ENCODE measurements around the gene AFAP1L1.

The AFAP1L1 gene

DNA sequence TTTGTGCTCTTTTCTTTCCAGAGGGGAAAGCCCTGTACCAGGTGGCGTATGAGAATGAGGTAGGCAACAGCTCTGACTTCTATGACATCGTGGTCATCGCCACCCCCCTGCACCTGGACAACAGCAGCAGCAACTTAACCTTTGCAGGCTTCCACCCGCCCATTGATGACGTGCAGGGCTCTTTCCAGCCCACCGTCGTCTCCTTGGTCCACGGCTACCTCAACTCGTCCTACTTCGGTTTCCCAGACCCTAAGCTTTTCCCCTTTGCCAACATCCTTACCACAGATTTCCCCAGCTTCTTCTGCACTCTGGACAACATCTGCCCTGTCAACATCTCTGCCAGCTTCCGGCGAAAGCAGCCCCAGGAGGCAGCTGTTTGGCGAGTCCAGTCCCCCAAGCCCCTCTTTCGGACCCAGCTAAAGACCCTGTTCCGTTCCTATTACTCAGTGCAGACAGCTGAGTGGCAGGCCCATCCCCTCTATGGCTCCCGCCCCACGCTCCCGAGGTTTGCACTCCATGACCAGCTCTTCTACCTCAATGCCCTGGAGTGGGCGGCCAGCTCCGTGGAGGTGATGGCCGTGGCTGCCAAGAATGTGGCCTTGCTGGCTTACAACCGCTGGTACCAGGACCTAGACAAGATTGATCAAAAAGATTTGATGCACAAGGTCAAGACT, 96.5 kb downstream of the AFAP1L1 start:
- no peak for DNase-seq (ENCODE audit: extremely low read depth in 1 of 2, low read depth in 1 of 2)

DNA sequence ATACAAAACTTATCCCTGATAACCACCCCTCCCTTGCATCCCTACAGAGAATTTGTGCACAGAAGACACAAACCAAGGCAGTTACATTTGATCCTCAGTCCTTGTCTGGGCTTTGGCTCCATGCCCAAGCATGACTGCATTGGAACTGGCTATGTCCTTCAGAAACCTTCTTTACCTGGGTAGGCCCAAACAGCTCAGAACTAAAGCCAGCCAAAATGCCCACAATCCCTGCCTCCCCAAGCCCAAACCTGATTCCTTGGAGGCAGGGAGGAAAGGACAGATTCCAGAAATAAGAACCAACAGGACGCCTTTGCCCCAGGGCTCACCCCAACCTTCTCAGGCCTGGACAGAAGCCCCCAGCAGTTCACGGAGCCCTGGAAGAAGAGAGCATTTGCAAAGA, 99.2 kb downstream of the AFAP1L1 start:
- no peak for DNase-seq (ENCODE audit: extremely low read depth in 1 of 2, low read depth in 1 of 2)

DNA sequence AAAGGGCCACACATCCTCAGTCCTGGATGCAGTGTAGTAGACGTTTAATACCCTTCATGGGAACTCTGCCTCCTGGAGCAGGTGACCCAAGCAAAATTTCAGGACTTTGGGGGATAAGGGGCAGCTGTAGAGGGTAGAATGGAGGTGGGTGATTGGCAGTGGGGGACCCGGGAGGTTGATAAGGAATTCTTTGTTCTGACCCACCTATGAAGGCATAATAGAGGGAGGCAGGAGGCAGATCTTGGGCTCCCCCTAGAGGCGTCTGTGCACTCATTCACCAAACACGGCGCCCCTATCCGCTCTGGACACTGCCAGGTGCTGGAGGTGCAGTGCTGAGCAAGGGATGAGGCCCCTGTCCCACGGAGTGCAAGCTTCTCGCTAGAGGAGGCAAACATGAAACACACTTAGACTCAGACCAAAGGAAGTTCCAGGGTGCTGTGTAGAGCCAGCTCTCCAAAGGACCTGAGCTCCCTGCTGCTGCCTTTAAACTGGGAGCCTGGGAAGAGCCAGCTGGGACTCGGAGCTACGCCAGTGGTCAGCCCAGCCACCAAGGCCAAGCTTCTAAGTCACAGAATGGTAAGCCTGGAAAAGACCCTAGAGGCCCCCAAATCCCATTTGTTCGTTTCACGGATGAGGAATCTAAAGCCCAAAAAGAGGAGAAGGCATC, 99.8 kb downstream of the AFAP1L1 start:
- DNase-seq (ENCODE audit: extremely low read depth in 1 of 2, low read depth in 1 of 2) = peak in 1 of 2 donors; percentile 58

DNA sequence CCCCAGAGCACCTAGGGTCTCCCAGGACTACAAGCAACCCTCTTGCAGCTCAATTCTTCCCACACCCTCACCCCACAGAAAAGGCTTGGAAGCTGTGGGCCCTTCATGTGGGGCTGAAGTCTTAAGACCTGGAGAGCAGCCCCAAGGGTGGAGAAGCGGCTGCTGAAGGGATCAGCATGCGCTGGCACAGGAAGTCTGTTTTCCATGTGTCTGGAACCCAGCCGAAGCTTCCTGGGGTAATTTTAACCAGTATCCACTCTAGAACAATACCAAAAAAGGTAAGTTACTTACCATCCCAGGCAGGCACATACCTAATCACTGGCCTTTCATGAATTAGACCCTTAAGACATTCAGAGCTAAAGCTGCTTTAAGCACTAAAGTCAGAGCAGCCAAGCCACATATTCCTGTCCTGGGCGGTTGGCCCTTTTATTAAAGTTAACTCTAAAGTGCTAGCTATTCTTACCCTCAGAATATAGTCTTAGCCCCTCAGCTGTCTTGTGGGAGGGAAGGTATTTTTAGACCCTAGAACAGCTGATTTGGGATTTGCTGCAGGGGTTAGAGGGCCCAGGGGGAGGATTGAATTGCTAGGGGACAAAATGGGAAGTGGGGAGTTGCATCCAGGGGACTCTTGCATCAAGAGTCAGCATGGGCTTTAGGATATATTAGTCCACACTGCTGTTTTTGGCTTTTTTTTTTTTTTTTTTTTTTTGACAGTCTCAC, 100.6 kb downstream of the AFAP1L1 start:
- no peak for DNase-seq (ENCODE audit: extremely low read depth in 1 of 2, low read depth in 1 of 2)

DNA sequence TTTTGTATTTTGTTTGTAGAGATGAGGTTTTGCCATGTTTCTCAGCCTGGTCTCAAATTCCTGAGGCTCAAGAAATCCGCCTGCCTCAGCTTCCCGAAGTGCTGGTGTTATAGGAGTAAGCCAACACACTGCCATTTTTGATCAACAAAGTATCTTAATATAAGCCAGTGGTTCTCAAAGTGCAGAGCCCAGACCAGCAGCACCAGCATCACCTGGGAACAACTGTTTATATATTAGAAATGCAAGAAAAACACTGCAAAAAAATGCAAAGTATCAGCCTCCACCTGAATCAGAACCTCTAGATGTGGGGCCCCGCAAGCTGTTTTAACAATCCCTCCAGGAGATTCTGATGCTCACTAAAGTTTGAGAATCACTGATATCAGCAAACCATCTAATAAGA, 101.3 kb downstream of the AFAP1L1 start:
- DNase-seq (ENCODE audit: extremely low read depth in 1 of 2, low read depth in 1 of 2) = no peak

DNA sequence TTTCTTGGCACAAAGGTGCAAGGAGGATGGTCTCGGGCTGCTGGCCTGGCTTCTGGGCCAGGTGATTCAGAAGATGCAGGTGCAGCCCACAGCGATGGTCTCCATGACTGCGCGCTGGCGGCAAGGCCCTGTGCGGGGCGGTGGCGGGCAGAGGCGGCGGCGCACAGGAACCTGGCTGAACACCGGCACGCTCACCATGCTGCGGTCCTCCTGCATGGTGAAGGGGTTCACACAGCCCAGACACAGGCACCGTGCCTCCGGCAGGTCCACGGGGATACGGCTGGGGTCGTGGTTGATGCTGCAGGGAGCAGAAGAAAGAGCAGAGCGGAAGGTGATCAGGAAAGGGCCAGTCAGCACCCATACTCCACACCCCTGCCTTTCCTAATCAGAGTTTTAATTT, 102.6 kb downstream of the AFAP1L1 start:
- DNase-seq (ENCODE audit: extremely low read depth in 1 of 2, low read depth in 1 of 2) = no peak

DNA sequence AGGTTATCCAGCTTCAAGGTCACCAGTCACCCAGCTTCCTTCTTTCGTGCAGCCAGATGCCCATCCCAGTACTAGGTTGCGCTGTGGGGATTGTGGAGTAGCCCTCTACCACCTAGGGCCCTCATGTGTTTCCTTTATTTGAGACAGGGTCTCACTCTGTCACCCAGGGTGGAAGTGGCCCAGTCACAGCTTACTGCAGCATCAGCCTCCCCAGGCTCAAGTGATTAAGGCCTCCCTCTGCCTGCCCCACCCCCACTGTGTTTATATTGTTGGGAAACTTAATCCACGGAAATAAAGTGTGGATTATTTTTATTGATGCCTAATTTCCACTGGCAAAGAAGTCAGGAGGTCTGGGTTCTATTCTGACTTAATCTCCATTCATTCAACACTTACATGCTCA, 103.1 kb downstream of the AFAP1L1 start:
- no peak for DNase-seq (ENCODE audit: extremely low read depth in 1 of 2, low read depth in 1 of 2)

DNA sequence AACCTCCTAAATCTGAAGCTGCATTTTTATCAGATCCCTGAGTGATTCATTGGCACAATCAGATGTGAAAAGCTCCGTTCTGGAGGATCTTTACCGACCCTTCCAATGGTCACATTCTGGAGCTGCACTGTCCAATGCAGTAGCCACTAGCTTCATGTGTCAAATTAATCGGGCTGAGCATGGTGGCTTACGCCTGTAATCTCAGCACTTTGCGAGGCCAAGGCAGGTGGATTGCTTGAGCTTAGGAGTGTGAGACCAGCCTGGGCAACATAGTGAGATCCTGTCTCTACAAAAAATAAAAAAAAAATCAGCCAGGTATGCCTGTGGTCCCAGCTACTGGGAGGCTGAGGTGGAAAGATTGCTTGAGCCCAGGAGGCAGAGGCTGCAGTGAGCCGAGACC, 103.8 kb downstream of the AFAP1L1 start:
- no peak for DNase-seq (ENCODE audit: extremely low read depth in 1 of 2, low read depth in 1 of 2)

DNA sequence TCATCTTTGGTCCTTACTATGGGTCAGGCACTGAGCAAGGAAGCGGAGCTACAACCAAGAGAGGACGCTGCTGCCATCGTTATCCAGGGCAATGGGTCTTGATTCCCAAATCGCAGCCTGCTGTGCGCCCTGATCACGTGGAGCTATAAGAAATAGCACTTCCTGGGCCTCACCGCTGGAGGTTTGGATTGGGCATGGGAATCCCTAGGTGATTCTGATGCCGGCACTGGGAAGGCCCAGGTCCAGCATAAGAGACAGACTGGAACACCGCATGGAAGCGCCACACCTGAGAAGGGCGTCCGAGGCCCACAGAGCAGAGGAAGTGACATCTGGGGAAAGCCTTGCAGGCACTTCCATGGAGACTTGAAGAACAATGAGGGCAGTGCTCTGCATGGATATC, 104.4 kb downstream of the AFAP1L1 start:
- no peak for DNase-seq (ENCODE audit: extremely low read depth in 1 of 2, low read depth in 1 of 2)

DNA sequence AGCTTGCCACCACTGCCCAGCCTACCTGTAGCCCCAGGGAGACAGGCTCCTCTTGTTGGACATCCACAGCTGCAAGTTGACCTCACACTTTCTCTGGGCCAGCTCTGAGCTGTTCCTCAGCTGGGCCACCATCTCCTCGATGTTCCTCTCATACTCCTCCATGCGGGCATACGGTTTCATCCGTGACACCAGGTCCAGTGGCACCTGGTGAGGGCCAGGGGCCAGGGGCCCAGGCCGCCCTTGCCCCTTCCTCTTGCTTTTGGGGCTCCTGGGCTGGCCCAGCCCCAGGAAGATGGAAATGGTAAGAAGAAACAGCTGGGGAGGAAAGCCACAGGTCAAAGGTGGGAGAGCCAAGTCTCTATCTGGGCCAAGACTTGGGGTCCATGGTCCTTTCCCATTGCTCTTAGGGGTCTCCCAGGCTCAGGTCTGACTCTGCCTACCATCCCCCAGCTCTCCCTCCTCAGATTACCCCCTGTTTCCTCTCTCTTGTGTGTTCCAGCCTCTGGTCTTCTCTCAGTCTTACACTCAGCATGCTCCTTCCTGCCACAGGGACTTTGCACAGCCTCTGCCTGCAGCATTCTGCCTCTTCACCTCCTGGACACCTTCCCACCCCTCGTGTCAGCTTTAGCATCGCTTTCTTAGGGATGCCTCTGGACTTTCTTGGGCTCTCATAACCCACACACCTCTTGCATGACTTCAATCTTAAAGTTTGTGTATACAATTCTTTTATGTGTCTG, 105.2 kb downstream of the AFAP1L1 start:
- no peak for DNase-seq (ENCODE audit: extremely low read depth in 1 of 2, low read depth in 1 of 2)

DNA sequence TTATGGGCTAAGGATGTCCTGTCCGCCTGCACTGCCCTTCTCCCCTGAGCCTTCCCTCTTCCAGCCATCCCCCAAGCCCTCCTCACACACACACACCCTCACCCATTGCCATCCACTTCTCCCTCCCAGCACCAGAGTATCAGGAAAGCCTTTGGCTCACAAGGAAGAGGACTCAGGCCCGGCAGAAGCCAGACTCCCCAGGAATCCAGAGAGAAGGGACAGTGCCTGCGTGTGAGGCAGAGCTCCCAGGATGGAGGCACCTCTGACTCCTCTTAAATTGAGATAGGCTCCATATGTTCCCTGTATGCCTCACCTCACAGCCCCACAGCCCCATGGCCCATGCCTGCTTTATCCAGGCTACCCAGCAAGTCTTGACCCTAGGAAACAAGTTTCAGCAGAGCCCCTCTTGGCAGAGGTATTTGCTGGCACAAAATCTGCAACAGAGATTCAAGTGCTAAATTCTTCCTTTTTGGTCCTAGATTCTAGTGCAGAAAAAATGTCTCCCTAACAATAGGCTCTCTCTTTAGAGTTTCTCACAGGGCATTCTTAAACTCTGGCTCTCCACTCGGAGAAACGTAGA, 106.7 kb downstream of the AFAP1L1 start:
- no peak for DNase-seq (ENCODE audit: extremely low read depth in 1 of 2, low read depth in 1 of 2)

DNA sequence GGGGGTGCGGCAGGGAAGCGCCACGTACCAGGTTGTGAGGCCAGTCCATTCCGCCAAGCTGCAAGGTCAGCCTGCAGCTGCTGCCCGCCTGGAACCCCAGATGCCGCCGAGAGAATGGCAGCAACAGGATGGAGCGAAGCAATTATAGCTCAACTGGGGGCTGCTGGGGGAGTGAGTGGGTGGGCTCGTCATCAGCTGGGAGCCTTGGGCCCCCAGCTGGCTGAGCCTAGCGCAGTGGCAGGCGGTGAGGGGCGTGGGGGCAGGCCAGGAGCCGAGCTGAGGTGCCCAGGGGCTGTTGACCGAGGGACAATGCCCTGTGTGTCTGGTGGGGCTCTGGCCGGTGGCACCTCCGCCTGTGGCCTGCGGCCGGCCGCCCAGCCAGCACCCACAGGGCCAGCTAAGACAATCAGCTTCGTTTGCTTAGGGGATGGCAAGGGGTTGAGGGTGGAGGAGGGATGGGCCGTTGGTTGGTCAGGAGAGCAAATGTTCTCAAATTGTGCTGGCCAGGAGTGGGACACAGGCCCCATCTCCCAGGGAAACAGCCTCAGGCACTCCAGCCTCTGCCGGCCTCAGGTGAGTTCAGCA, 107.6 kb downstream of the AFAP1L1 start, which contains the start of gene IL17B:
Gene IL17B (minus strand): TSS at position 116 of the 585 bp plus-strand sequence. CDS start 67 bp downstream, at position 49.
- DNase-seq (ENCODE audit: extremely low read depth in 1 of 2, low read depth in 1 of 2) = no peak

DNA sequence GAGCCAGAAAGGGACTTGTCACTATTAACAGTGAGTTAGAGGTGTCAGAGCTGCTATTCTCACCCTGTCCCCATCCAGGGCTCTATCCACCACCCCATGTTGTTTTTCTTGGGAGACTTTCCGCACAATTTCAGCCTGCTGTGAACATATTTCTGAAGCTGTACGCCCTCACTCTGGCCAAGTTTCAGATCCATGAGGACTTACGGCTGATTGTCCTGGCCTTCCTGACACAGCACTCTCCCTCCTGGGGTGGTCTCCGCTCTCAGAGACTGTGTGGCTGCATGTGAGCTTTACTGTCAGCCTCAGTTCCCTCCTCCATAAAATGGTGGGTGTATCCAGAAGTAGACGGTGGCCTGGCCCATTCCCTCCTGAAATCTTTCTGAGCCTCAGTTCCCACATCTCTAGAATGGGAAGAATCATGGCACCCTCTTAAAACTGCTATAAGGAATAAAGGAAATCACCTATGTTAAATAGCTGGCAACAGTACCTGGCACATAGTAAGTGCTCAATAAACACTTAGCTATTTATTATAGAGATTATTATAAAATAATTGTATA, 108.2 kb downstream of the AFAP1L1 start:
- no peak for DNase-seq (ENCODE audit: extremely low read depth in 1 of 2, low read depth in 1 of 2)

DNA sequence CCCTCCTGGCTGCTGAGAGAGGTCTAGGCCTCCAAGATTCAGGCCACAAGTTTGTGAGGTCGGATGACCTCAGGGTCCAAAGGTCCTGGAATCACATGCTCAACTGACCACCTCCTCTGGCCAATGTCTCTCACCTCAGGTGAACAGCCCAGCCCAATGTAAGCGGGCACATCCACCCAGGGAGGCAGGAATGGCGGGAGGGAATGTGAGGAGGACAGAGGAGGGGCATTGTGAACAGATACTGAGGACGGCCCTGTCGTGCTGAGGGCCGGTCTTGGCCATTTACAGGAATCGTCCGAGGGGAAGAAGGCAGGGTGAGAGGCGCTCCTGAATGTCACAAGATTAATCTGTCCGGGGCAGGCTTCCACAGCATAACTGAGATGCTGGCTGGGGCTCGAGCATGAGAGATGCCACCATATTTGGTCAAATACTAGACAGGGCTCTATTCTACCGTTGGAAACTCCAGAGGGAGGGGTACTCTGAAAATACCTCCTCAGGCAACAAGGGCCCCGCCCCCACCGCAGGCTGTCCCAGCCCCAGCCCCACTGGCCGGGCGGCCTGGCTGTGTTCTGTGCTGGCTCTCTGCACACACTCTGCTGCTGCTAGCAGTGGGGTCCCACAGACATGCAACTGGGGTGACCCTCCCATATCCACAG, 108.9 kb downstream of the AFAP1L1 start:
- no peak for DNase-seq (ENCODE audit: extremely low read depth in 1 of 2, low read depth in 1 of 2)

DNA sequence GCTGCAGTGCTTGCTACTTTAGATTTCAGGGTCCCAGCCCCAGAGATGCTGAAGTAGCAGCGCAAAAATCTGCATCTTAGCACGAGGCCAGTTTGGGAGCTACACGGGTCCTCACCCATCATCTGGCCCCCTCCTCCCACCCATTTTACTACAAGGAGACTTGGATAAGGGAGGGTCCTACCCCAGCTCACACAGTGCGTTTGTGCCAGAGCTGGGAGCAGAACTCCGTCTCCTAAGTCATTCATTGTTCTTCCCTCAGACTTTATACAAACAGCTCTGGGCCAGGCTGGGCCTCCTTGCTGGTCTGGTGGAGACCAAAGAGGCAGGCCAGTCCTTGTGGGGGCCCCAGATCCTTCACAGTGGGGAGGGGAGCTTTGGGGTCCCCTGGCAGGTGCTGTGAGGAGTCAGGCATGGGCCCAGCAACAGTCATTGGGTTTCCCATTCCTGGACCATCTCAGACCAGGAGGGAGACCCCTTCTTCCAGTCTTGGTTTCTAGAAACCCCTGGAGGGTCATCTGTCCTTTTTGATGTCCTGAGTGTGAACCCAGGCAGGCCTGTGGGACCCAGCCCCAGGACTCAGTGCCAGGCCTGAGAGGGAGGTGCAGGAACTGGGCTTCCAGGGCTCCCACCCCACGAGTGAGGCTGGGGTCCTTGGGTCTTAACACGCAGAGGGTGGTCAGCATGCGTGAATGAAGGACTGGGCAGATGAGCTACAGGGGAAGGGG, 109.8 kb downstream of the AFAP1L1 start:
- DNase-seq (ENCODE audit: extremely low read depth in 1 of 2, low read depth in 1 of 2) = no peak

DNA sequence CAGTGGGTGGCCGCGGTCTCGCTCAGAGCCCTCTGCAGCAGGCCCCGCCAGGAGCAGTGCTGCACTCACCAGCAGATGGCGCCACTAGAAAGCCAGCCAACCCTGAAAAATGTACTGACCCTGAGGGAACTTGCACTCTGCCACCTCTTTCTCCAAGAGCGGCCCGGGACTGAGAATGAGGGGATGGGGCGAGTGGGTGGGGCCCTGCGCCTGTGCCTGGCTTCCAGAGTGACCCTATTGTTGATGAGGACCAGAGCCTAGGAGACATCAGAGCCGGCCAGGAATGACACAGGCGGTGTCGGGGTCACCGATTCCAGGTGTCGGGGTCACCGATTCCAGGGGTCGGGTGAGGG, 110.3 kb downstream of the AFAP1L1 start:
- DNase-seq (ENCODE audit: extremely low read depth in 1 of 2, low read depth in 1 of 2) = peak in 1 of 2 donors; percentile 61

DNA sequence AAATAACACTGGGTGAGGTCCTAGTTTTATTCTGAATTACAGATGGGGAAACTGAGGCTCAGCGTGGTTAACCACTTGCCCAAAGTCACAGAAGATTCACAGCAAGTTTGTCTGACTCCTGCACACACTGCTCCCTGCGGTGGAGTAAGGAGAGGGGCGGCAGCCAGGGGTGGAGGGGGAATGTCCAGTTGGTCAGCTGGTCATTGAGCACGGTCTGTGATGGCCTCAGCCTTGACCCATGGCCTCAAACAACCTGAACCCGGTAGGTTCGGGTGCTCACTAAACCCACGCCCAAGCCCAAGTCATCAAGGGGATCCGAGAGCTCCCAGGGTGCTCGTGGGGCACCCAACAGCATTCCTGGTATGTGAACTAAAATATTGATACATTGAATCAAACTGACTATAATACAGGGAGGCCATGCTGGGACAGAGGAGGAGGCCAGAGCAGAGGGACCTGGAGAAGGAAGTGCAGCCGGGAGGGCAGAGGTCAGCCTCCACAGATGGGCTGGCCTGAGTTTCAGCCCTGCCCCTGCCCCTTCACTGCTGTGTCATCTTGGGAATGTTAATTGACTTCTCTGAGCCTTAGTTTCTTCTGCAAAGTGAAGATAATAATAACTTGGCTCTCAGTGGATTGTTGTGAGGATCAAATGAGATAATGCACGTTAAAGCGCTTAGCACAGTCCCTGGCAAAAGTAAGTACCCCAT, 111.0 kb downstream of the AFAP1L1 start:
- DNase-seq (ENCODE audit: extremely low read depth in 1 of 2, low read depth in 1 of 2) = no peak

DNA sequence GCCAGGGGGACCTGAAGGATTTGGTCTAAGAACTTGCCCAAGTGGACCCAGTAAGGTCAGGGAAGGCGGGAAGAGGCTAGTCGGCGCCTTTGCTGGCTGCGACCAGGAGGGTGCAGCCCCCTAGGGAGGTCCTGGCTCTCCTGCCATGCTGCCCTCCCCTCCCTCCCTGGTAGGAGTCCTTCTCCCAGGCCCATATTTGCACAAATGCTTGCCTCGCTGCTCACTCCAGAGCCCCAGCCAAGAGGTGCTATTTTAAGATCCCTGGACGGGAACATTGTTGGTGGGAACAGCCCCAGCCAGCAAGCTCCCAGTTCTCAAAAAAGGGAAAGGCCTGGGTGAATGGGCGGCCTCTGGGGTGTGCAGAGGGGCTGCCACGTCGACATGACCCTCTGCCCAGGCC, 111.7 kb downstream of the AFAP1L1 start:
- DNase-seq (ENCODE audit: extremely low read depth in 1 of 2, low read depth in 1 of 2) = no peak

DNA sequence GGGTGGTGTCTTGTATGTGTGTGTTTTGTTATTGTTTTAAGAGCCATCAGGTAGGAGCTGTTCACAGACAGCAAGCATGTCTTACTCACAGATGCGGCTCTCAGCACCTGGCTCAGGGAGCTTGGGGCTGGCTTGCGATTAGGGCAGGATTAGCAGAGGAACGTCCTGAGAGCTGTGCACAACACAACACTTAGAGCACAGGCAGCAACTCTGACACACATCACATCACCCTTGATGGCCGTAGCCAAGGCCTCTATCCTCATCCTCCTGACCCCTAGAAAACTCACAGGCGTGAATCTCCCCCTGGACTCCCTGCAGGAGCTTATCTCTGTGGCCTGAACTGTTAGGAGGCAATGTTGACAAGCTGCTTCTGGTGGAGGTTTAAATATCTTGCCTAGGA, 114.5 kb downstream of the AFAP1L1 start:
- no peak for DNase-seq (ENCODE audit: extremely low read depth in 1 of 2, low read depth in 1 of 2)
